K562 (cell line): ENCODE measurements around the gene GABRR2. TPM values are rescaled to one million over a fixed set of nuclear protein-coding genes. Genes with fewer than 3 reads are reported as not detected.

Experiments
- ATF7 ChIP-seq: fragments of 450-650 bp; IDR thresholded peaks from 2 replicates; pipeline ENCODE4 v1.7.1; 2014; ENCODE audit warnings: mild to moderate bottlenecking, moderate library complexity
- CCNT2 ChIP-seq: IDR thresholded peaks from 2 replicates; pipeline ENCODE4 v1.6.1; 2011; ENCODE audit warnings: borderline replicate concordance, low read depth, mild to moderate bottlenecking, moderate library complexity, mixed read lengths, low read length; ENCODE audit not compliant: insufficient read length; ENCODE audit errors: extremely low read depth
- CTBP1 ChIP-seq: fragments of 450-650 bp; IDR thresholded peaks from 2 replicates; pipeline ENCODE4 v1.6.1; 2016; ENCODE audit warnings: borderline replicate concordance
- HEY1 ChIP-seq: fragments of 250-450 bp; sonication (Bioruptor Pico); IDR thresholded peaks from 2 replicates; pipeline ENCODE4 v1.5.0; 2020; ENCODE audit warnings: mild to moderate bottlenecking, moderate library complexity, borderline replicate concordance
- LCOR ChIP-seq: sonication (generic); formaldehyde crosslinking; IDR thresholded peaks from 2 replicates; pipeline ENCODE4 v1.8.0; 2022; ENCODE audit warnings: mild to moderate bottlenecking, missing genetic modification reagents
- MAFK ChIP-seq: IDR thresholded peaks from 2 replicates; pipeline ENCODE4 v1.6.1; 2011; ENCODE audit warnings: low read length, improper control_type of control experiment
- MYC ChIP-seq, 2 experiments: fragments of 250-450 bp in 1 of 2; sonication (Bioruptor Pico) in 1 of 2; IDR thresholded peaks; 2 replicates each; pipeline versions ENCODE4 v1.5.1 to v1.6.1; 2012 to 2021; ENCODE audit warnings: low read depth in 2 of 2, borderline replicate concordance in 1 of 2, improper control_type of control experiment in 1 of 2, low read length in 1 of 2, mild to moderate bottlenecking in 1 of 2, moderate library complexity in 1 of 2
- NR2C1 ChIP-seq, 2 experiments: fragments of 450-650 bp; IDR thresholded peaks; 2 replicates each; pipeline ENCODE4 v1.6.1; 2017; ENCODE audit warnings: mild to moderate bottlenecking in 2 of 2, antibody characterized with exemption in 1 of 2, inconsistent platforms in 1 of 2, missing compliant biosample characterization in 1 of 2, missing genetic modification characterization in 1 of 2
- NR4A1 ChIP-seq, 2 experiments: fragments of 250-450 bp in 1 of 2; fragments of 450-650 bp in 1 of 2; sonication (Bioruptor Pico) in 1 of 2; IDR thresholded peaks; 2 replicates each; pipeline versions ENCODE4 v1.4.0 to v1.6.1; 2016 to 2020; ENCODE audit warnings: mild to moderate bottlenecking in 2 of 2, missing compliant biosample characterization in 1 of 2, missing genetic modification characterization in 1 of 2, moderate library complexity in 1 of 2
- POU5F1 ChIP-seq: fragments of 150-350 bp; IDR thresholded peaks from 2 replicates; pipeline ENCODE4 v1.6.1; 2014; ENCODE audit warnings: borderline replicate concordance, low read length, low read depth, mild to moderate bottlenecking; ENCODE audit not compliant: partially characterized antibody
- SIX5 ChIP-seq, 2 experiments: IDR thresholded peaks; 2 replicates each; pipeline ENCODE4 v1.6.1; 2011; ENCODE audit warnings: low read length in 2 of 2, borderline replicate concordance in 1 of 2, low read depth in 1 of 2, mild to moderate bottlenecking in 1 of 2, moderate library complexity in 1 of 2; ENCODE audit not compliant: insufficient read depth in 1 of 2
- TAL1 ChIP-seq: fragments of 450-650 bp; IDR thresholded peaks from 2 replicates; pipeline ENCODE4 v1.6.1; 2016; ENCODE audit warnings: mild to moderate bottlenecking
- ZEB2 ChIP-seq: fragments of 450-650 bp; IDR thresholded peaks from 2 replicates; pipeline ENCODE4 v1.6.1; 2016
- ZFPM2 ChIP-seq: fragments of 250-450 bp; sonication (Bioruptor Pico); IDR thresholded peaks from 2 replicates; pipeline ENCODE4 v1.5.1; 2022; ENCODE audit warnings: mild to moderate bottlenecking
- ZSCAN32 ChIP-seq: fragments of 450-650 bp; formaldehyde crosslinking; IDR thresholded peaks from 2 replicates; pipeline ENCODE4 v1.4.0; 2020; ENCODE audit warnings: mild to moderate bottlenecking, moderate library complexity
- polyA plus RNA-seq, 8 experiments: library from polyadenylated mRNA; depleted of rRNA in 4 of 8; stranded (reverse) in 5 of 8; unstranded in 3 of 8; fragments of >200 nt; fragmentation: Nextera tagmentation in 2 of 8; fragmentation: Illumina TruSeq in 1 of 8; extraction: Ambion mirVana in 2 of 8; extraction: Trizol in 1 of 8; gene quantifications; 2 replicates each; pipeline versions ENCODE4 v1.2.1 to v1.2.3, GENCODE V29; 2011 to 2014; ENCODE audit warnings: inconsistent platforms in 1 of 8, missing spikeins in 1 of 8
- total RNA-seq, 7 experiments: library from RNA; depleted of rRNA in 6 of 7; stranded (reverse); fragments of >200 nt in 6 of 7; fragmentation: Illumina TruSeq in 2 of 7; extraction: Trizol in 2 of 7; gene quantifications; 2 replicates each; pipeline versions ENCODE4 v1.2.1 to v1.2.3, GENCODE V29; 2011 to 2021; ENCODE audit warnings: low replicate concordance in 1 of 7
- TF ChIP-seq, protein P1 (sequence below): fragments of 200-800 bp; sonication (Bioruptor generic); IDR thresholded peaks from 2 replicates; pipeline ENCODE4 v1.6.1; 2016; ENCODE audit warnings: missing genetic modification characterization, missing compliant biosample characterization
- TF ChIP-seq, protein P2 (sequence below), 2 experiments: fragments of 450-650 bp; IDR thresholded peaks; 2 replicates each; pipeline ENCODE4 v1.6.1; 2016
- TF ChIP-seq, protein P3 (sequence below): fragments of 250-450 bp; sonication (Bioruptor Pico); IDR thresholded peaks from 2 replicates; pipeline ENCODE4 v1.4.0; 2020; ENCODE audit warnings: mild to moderate bottlenecking

Gene GABRR2
- total and polyA plus RNA-seq, 9 of the 15 experiments (the other 6 are each of a cell fraction or from before 2014, with no cell fraction given), result 0.09 to 0.13 (median 0.10) TPM; not detected in 6

DNA sequence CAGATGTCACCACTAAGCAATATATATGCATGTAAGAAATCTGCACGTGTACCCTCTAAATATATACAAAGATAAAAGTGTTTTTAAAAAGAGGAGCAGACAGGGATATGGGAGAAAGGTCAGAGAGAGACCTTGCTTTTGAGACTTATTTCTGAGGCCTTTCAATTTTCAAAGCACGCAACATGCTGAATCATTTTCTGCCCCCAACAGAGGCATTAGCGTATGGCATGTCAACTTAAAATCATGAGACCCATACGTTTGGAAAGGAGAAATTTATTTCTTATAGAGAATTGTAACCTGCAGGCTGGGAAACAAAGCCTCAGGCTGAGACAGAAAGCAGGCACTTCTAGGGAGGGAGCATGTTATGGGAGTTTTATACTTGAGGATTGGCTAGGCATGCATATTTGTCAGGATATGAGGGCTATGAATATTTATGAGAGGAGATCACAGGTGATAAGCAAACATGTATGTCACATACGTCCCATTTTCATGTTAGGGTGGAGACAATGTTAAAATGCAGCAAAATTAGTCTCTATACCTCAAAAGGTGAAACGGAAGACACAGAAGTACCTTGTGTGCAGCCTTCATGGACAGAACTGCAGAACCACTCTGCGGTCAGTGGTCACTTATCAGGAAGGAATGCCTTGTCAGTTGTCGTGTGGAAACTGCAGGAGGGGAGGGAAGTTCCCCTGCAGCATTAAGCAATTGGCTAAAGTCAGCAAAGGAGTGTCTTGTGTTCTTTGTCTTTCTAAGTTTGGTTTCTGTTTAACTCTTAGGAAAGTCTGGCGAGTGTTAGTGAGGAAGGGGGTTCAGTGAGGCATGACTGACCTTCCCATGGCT, 6.3 kb upstream of the GABRR2 start (continued):
- TF ChIP-seq ATF7 (0 out of 2 replicates have a peak, but pooled peaks have one; percentile 18), HEY1 (CRISPR knock-in tag) (no peak), ZFPM2 (CRISPR knock-in tag) (no peak), NR4A1 (CRISPR knock-in tag; IDR thresholded peaks at IDR 0.05) (no peak), NR4A1 (tag; IDR thresholded peaks at IDR 0.05) (no peak), CTBP1 (peak; percentile 56; the same call in 1 of the 2 replicates), ZSCAN32 (CRISPR knock-in tag) (no peak), ZEB2 (peak; percentile 41; the same call in 1 of the 2 replicates), MAFK (peak; percentile 33; the same call in 1 of the 2 replicates), NR2C1 (IDR thresholded peaks at IDR 0.05) (no peak), NR2C1 (tag; IDR thresholded peaks at IDR 0.05) (no peak), TAL1 (peak; percentile 75), SIX5 (IDR thresholded peaks at IDR 0.05; ENCODE audit: borderline replicate concordance in 1 of 2, insufficient read depth in 1 of 2, low read depth in 1 of 2, low read length in 2 of 2) (no peak), LCOR (CRISPR knock-in tag) (0 out of 2 replicates have a peak, but pooled peaks have one; percentile 58), MYC (IDR thresholded peaks at IDR 0.05; ENCODE audit: low read depth, low read length) (no peak), MYC (CRISPR knock-in tag; IDR thresholded peaks at IDR 0.05; ENCODE audit: borderline replicate concordance, low read depth) (no peak), CCNT2 (peak; percentile 32), POU5F1 (no peak)
- TF ChIP-seq, protein P1, sequence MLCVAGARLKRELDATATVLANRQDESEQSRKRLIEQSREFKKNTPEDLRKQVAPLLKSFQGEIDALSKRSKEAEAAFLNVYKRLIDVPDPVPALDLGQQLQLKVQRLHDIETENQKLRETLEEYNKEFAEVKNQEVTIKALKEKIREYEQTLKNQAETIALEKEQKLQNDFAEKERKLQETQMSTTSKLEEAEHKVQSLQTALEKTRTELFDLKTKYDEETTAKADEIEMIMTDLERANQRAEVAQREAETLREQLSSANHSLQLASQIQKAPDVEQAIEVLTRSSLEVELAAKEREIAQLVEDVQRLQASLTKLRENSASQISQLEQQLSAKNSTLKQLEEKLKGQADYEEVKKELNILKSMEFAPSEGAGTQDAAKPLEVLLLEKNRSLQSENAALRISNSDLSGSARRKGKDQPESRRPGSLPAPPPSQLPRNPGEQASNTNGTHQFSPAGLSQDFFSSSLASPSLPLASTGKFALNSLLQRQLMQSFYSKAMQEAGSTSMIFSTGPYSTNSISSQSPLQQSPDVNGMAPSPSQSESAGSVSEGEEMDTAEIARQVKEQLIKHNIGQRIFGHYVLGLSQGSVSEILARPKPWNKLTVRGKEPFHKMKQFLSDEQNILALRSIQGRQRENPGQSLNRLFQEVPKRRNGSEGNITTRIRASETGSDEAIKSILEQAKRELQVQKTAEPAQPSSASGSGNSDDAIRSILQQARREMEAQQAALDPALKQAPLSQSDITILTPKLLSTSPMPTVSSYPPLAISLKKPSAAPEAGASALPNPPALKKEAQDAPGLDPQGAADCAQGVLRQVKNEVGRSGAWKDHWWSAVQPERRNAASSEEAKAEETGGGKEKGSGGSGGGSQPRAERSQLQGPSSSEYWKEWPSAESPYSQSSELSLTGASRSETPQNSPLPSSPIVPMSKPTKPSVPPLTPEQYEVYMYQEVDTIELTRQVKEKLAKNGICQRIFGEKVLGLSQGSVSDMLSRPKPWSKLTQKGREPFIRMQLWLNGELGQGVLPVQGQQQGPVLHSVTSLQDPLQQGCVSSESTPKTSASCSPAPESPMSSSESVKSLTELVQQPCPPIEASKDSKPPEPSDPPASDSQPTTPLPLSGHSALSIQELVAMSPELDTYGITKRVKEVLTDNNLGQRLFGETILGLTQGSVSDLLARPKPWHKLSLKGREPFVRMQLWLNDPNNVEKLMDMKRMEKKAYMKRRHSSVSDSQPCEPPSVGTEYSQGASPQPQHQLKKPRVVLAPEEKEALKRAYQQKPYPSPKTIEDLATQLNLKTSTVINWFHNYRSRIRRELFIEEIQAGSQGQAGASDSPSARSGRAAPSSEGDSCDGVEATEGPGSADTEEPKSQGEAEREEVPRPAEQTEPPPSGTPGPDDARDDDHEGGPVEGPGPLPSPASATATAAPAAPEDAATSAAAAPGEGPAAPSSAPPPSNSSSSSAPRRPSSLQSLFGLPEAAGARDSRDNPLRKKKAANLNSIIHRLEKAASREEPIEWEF (CRISPR knock-in tag), result no peak
- TF ChIP-seq, protein P2, sequence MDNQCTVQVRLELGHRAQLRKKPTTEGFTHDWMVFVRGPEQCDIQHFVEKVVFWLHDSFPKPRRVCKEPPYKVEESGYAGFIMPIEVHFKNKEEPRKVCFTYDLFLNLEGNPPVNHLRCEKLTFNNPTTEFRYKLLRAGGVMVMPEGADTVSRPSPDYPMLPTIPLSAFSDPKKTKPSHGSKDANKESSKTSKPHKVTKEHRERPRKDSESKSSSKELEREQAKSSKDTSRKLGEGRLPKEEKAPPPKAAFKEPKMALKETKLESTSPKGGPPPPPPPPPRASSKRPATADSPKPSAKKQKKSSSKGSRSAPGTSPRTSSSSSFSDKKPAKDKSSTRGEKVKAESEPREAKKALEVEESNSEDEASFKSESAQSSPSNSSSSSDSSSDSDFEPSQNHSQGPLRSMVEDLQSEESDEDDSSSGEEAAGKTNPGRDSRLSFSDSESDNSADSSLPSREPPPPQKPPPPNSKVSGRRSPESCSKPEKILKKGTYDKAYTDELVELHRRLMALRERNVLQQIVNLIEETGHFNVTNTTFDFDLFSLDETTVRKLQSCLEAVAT (IDR thresholded peaks at IDR 0.05), result peak in 1 of 2 experiments; percentile 99; a peak in 2 of 4 replicates
- TF ChIP-seq, protein P3, sequence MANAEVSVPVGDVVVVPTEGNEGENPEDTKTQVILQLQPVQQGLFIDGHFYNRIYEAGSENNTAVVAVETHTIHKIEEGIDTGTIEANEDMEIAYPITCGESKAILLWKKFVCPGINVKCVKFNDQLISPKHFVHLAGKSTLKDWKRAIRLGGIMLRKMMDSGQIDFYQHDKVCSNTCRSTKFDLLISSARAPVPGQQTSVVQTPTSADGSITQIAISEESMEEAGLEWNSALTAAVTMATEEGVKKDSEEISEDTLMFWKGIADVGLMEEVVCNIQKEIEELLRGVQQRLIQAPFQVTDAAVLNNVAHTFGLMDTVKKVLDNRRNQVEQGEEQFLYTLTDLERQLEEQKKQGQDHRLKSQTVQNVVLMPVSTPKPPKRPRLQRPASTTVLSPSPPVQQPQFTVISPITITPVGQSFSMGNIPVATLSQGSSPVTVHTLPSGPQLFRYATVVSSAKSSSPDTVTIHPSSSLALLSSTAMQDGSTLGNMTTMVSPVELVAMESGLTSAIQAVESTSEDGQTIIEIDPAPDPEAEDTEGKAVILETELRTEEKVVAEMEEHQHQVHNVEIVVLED, result no peak
